ENCODE results near the gene PPP1R37.

GRCh38 chr19:45159971-45160324 is 67.0 kb downstream of the PPP1R37 start:
- TF ChIP-seq CTCF (IDR thresholded peaks at IDR 0.05; ENCODE audit: poor library complexity) = no peak
- TF ChIP-seq EZH2 (IDR thresholded peaks at IDR 0.05; ENCODE audit: borderline replicate concordance) = no peak
- no peak for TF ChIP-seq EZH2phosphoT487 (IDR thresholded peaks at IDR 0.05; ENCODE audit: low read depth, severe bottlenecking, unreplicated experiment)
